Measurements from ENCODE around the gene CENPM.

DNA sequence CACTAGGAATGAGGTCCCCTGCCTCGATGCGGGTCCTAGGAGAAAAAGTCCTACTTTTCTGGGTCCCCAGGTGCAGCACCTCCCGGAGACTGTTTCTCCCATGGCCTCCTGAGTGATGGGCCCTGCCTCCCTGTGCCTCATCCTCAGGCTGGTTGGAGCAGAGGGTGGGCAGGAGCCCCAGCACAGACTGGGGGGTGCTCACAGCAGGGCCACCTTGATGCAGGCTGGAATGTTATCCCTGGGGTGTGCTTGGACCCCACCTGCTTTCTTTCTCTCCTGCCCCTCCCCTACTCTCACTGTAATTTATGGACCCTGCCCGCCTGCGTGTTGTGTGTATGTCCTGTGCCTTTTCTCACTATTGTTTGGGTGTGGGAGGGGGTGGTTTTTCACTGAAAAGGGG is 40.1 kb downstream of the CENPM start:
- no peak for TF ChIP-seq EZH2 (IDR thresholded peaks at IDR 0.05; ENCODE audit: low read length)
- TF ChIP-seq, protein P1, sequence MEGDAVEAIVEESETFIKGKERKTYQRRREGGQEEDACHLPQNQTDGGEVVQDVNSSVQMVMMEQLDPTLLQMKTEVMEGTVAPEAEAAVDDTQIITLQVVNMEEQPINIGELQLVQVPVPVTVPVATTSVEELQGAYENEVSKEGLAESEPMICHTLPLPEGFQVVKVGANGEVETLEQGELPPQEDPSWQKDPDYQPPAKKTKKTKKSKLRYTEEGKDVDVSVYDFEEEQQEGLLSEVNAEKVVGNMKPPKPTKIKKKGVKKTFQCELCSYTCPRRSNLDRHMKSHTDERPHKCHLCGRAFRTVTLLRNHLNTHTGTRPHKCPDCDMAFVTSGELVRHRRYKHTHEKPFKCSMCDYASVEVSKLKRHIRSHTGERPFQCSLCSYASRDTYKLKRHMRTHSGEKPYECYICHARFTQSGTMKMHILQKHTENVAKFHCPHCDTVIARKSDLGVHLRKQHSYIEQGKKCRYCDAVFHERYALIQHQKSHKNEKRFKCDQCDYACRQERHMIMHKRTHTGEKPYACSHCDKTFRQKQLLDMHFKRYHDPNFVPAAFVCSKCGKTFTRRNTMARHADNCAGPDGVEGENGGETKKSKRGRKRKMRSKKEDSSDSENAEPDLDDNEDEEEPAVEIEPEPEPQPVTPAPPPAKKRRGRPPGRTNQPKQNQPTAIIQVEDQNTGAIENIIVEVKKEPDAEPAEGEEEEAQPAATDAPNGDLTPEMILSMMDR (optimal IDR thresholded peaks at IDR 0.05 in 1 of 3, IDR thresholded peaks at IDR 0.05 in 1 of 3, conservative IDR thresholded peaks at IDR 0.05 in 1 of 3; ENCODE audit: extremely low read depth in 1 of 3, insufficient read depth in 2 of 3, low read length in 3 of 3) = no peak
